CD8-positive, alpha-beta memory T cell (primary cell): Measurements from ENCODE around the gene LMTK2. TPM values are rescaled to one million over a fixed set of nuclear protein-coding genes. Genes with fewer than 3 reads are reported as not detected.

ENCODE experiments used
- CTCF ChIA-PET: fragments of 350-600 bp; sonication (Branson Sonifier 250); formaldehyde crosslinking; loops from one replicate; lab custom pipeline; 2021; ENCODE audit warnings: antibody characterized with exemption; lab: Charles Lee
- POLR2A ChIA-PET: fragments of 350-600 bp; sonication (Branson Sonifier 250); formaldehyde crosslinking; loops from one replicate; lab custom pipeline; 2021; ENCODE audit warnings: antibody characterized with exemption; lab: Charles Lee
- DNase-seq, 5 donors: peaks; one replicate each; pipeline versions ENCODE4 v3.0.0 to v3.0.0-alpha.2; 2020 to 2022; ENCODE audit warnings: mixed read lengths in 1 of 5
- H3K27ac ChIP-seq: one replicate; pipeline ENCODE4 v1.7.0; 2013; ENCODE audit warnings: low read depth, mild to moderate bottlenecking, low read length, moderate library complexity
- H3K27me3 ChIP-seq: 2 replicates; pipeline ENCODE4 v1.7.0; 2013; ENCODE audit warnings: low read length, mild to moderate bottlenecking; ENCODE audit not compliant: insufficient read depth, poor library complexity, severe bottlenecking
- H3K36me3 ChIP-seq: 2 replicates; pipeline ENCODE4 v1.7.0; 2013; ENCODE audit warnings: mild to moderate bottlenecking, low read length, moderate library complexity; ENCODE audit not compliant: insufficient read depth
- H3K4me1 ChIP-seq: 2 replicates; pipeline ENCODE4 v1.7.0; 2013; ENCODE audit warnings: mild to moderate bottlenecking, low read length, moderate library complexity; ENCODE audit not compliant: insufficient read depth
- H3K4me3 ChIP-seq: 2 replicates; pipeline ENCODE4 v1.7.0; 2013; ENCODE audit warnings: mild to moderate bottlenecking, low read length
- H3K9me3 ChIP-seq: 2 replicates; pipeline ENCODE4 v1.7.0; 2013; ENCODE audit warnings: mild to moderate bottlenecking, low read length
- H3K27ac Mint-ChIP-seq, 8 donors: one replicate each; pipeline ENCODE4 v1.8.0; 2020 to 2021; ENCODE audit warnings: mixed read lengths in 8 of 8, mild to moderate bottlenecking in 6 of 8, inconsistent platforms in 3 of 8, moderate library complexity in 3 of 8
- H3K27me3 Mint-ChIP-seq, 2 donors: one replicate each; pipeline ENCODE4 v1.8.0; 2020 to 2021; ENCODE audit warnings: mixed read lengths in 2 of 2, mild to moderate bottlenecking in 1 of 2, moderate library complexity in 1 of 2
- H3K36me3 Mint-ChIP-seq, 3 donors: one replicate each; pipeline ENCODE4 v1.8.0; 2020 to 2021; ENCODE audit warnings: mixed read lengths in 3 of 3, inconsistent platforms in 1 of 3, mild to moderate bottlenecking in 1 of 3
- H3K4me1 Mint-ChIP-seq, 3 donors: one replicate each; pipeline ENCODE4 v1.8.0; 2020 to 2021; ENCODE audit warnings: mixed read lengths in 3 of 3, inconsistent platforms in 1 of 3, mild to moderate bottlenecking in 1 of 3
- H3K4me3 Mint-ChIP-seq, 7 donors: one replicate each; pipeline ENCODE4 v1.8.0; 2020 to 2021; ENCODE audit warnings: mixed read lengths in 7 of 7, mild to moderate bottlenecking in 6 of 7, moderate library complexity in 4 of 7, inconsistent platforms in 2 of 7
- H3K9me3 Mint-ChIP-seq, 5 donors: one replicate each; pipeline ENCODE4 v1.8.0; 2020 to 2022; ENCODE audit warnings: mixed read lengths in 5 of 5, mild to moderate bottlenecking in 3 of 5, moderate library complexity in 2 of 5, inconsistent platforms in 1 of 5
- polyA plus RNA-seq: library from polyadenylated mRNA; unstranded; fragments of 300-500 nt; fragmentation: Illumina TruSeq; gene quantifications from one replicate; pipeline ENCODE4 v1.2.3, GENCODE V29; 2021
- total RNA-seq, 2 experiments: library from RNA; stranded (reverse); gene quantifications; one replicate each; pipeline ENCODE4 v1.2.3, GENCODE V29; 2021

Gene LMTK2
- total and polyA plus RNA-seq, 3 experiments from 2014 or later = 4.6 to 17.1 (median 16.0) TPM

DNA sequence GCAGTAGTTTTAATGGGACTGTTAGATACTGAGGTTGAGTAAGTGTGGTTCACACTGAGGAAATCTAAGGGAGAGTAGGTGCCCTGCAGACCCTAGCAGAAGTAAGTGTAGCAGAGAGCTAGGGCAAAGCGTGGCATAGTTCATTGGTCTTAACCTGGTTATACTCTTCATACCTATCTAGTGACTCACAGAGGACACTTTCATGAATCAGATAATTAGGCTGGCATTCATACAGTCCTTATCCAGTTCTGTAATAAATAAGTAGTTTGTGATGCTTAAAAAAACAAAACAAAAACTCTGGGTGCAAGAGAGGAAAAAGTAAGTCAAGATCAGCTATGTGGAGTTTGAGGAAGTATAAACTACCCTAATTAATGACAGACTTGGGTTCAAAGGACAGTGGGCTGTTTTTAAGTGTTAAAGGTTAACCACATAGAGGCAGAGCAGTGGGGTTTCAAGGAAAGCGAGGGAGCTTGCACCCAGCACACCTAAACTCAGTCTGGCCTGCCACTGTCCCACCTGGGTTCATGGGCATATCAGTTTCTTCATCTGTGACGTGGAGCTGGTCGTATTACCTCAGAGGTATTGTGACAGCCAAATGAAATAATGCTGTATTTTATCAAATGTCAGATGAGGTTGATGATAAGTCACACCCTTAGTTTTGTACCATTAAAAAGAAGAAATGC, 27.1 kb downstream of the LMTK2 start:
- Histone ChIP-seq H3K27ac (no peak overlapping the region), H3K4me1 (peaks cover 34% of the 10 kb centered on the region), H3K9me3 (no peaks in the 10 kb centered on the region), H3K4me3 (no peak overlapping the region), H3K36me3 (no peaks in the 10 kb centered on the region), H3K27me3 (no peaks in the 10 kb centered on the region)
- peak overlapping the region in 3 of 8 donors; percentile 1 to 70 (median 13) for H3K27ac Mint-ChIP-seq
- no peaks in the 10 kb centered on the region for H3K9me3 Mint-ChIP-seq
- peaks cover 0 to 22% (median 7%) of the 10 kb centered on the region in 3 donors for H3K36me3 Mint-ChIP-seq
- ChIA-PET POLR2A (interaction anchor here (1.3 kb wide), 1 partner anchor 22 kb away, joined by 4 read pairs; no protein-coding TSS in a partner anchor), CTCF (interaction anchor here (1.1 to 2.2 kb wide), 2 partner anchors 35 to 112 kb away, joined by 4 to 6 read pairs; no protein-coding TSS in a partner anchor)
- no peak for DNase-seq
- peak overlapping the region in 6 of 7 donors; percentile 8 to 83 (median 68) for H3K4me3 Mint-ChIP-seq
- H3K27me3 Mint-ChIP-seq = no peaks in the 10 kb centered on the region
- peaks cover 52 to 59% (median 56%) of the 10 kb centered on the region in 3 donors for H3K4me1 Mint-ChIP-seq

DNA sequence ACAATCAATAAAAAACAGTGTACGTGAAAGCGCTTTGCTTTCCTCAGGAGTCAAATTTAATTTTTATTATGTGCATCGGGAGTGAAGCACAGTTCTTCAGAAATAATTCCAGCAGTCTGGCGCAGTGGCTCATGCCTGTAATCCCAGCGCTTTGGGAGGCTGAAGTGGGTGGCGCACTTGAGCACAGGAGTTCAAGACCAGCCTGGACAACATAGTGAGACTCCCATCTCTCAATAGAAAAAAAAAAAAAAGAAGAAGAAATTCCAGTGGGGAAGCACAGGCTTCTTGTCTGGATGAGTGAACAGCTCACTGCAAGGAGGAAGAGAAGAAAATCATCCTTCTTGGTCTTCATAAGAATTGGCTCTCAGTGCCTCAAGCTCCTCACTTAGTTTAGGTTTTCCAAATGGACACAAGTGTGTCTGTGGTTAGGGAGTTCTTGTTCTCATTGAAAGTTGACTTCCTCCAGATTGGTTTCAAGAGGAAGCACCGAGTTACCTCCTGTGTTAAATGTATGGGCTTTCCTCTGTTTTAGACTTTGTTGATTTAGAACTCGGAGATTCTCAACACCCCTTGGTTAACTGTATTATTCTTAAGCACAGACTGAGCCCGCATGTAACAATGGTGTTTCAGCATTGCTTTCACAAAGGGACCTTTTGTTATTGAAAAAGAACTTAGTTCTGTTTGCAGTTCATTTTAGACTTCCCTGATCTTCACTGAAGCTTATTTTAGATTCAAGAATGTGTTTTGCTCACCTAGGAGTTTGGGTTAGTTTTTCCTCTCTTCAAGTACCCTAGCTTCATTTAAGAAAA, 28.0 kb downstream of the LMTK2 start:
- ChIA-PET POLR2A (interaction anchor here (1.3 kb wide), 1 partner anchor 23 kb away, joined by 4 read pairs; no protein-coding TSS in a partner anchor), CTCF (interaction anchor here (2.2 kb wide), 1 partner anchor 113 kb away, joined by 6 read pairs; no protein-coding TSS in a partner anchor)
- Mint-ChIP-seq H3K27ac (no peak overlapping the region), H3K9me3 (no peaks in the 10 kb centered on the region), H3K4me1 (peaks cover 50 to 55% (median 52%) of the 10 kb centered on the region in 3 donors), H3K36me3 (peaks cover 0 to 31% (median 10%) of the 10 kb centered on the region in 3 donors), H3K4me3 (no peak overlapping the region), H3K27me3 (no peaks in the 10 kb centered on the region)
- no peak for DNase-seq
- no peaks in the 10 kb centered on the region for H3K36me3 ChIP-seq
- H3K9me3 ChIP-seq = no peaks in the 10 kb centered on the region
- no peak overlapping the region for H3K27ac ChIP-seq
- H3K4me1 ChIP-seq = peaks cover 34% of the 10 kb centered on the region
- H3K27me3 ChIP-seq = no peaks in the 10 kb centered on the region
- no peak overlapping the region for H3K4me3 ChIP-seq

DNA sequence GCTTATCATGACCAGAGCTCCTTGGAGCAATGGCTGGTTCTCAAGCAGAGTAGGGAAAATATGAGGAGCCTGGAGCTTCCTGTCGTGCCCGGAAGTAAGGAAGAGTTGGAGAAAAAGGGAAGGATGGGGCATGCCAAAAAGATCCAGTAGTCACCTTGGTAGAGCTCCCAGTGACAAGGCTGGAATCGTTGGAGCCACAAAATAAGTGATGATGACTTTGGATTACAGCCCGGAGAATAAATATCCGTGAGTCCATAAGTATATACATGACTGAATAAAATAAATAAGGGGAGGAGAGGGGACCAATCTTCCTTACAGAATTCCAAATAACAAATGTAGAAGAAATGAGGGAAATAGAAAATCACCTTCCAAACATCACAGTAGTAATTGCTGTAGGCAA, 29.3 kb downstream of the LMTK2 start:
- Histone ChIP-seq H3K9me3 (no peaks in the 10 kb centered on the region), H3K4me1 (peaks cover 33% of the 10 kb centered on the region), H3K4me3 (no peak overlapping the region), H3K36me3 (no peaks in the 10 kb centered on the region), H3K27ac (no peak overlapping the region), H3K27me3 (no peaks in the 10 kb centered on the region)
- no peak for DNase-seq
- Mint-ChIP-seq H3K4me1 (peaks cover 38 to 41% (median 38%) of the 10 kb centered on the region in 3 donors), H3K27ac (no peak overlapping the region), H3K9me3 (no peaks in the 10 kb centered on the region), H3K36me3 (peaks cover 0 to 36% (median 9%) of the 10 kb centered on the region in 3 donors), H3K4me3 (no peak overlapping the region), H3K27me3 (no peaks in the 10 kb centered on the region)
- ChIA-PET POLR2A (no interaction called here), CTCF (interaction anchor here (1.3 to 2.2 kb wide), 2 partner anchors 33 to 114 kb away, joined by 4 to 6 read pairs; no protein-coding TSS in a partner anchor)

DNA sequence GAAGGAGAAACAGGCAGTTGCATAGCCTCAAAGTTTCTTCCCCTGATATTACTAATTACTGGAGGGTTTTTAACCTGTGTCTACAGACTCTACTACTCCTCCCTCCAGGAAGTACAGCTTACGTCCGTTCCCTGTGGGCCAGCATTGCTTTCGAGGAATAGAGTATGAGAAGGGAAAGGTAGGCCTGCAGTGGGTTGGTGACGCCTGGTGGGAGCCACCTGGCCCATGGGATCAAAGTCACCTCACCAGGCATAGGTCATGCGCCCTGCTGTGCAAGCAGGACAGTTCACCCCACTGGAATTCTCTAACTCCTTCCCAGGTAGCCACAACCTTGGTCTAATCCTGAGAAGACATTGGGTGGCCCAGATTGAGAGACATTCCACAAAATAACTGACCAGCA, 29.8 kb downstream of the LMTK2 start:
- H3K4me1 ChIP-seq = peaks cover 29% of the 10 kb centered on the region
- no peak overlapping the region for H3K4me3 ChIP-seq
- DNase-seq = no peak
- Mint-ChIP-seq H3K4me3 (no peak overlapping the region), H3K27me3 (no peaks in the 10 kb centered on the region), H3K4me1 (peaks cover 34 to 37% (median 34%) of the 10 kb centered on the region in 3 donors), H3K36me3 (peaks cover 0 to 40% (median 12%) of the 10 kb centered on the region in 3 donors), H3K9me3 (no peaks in the 10 kb centered on the region), H3K27ac (no peak overlapping the region)
- no peaks in the 10 kb centered on the region for H3K9me3 ChIP-seq
- H3K36me3 ChIP-seq = no peaks in the 10 kb centered on the region
- POLR2A ChIA-PET = no interaction called here
- no peak overlapping the region for H3K27ac ChIP-seq
- CTCF ChIA-PET = interaction anchor here (1.1 to 1.3 kb wide), 2 partner anchors 29 to 32 kb away, joined by 3 to 4 read pairs; no protein-coding TSS in a partner anchor
- no peaks in the 10 kb centered on the region for H3K27me3 ChIP-seq

DNA sequence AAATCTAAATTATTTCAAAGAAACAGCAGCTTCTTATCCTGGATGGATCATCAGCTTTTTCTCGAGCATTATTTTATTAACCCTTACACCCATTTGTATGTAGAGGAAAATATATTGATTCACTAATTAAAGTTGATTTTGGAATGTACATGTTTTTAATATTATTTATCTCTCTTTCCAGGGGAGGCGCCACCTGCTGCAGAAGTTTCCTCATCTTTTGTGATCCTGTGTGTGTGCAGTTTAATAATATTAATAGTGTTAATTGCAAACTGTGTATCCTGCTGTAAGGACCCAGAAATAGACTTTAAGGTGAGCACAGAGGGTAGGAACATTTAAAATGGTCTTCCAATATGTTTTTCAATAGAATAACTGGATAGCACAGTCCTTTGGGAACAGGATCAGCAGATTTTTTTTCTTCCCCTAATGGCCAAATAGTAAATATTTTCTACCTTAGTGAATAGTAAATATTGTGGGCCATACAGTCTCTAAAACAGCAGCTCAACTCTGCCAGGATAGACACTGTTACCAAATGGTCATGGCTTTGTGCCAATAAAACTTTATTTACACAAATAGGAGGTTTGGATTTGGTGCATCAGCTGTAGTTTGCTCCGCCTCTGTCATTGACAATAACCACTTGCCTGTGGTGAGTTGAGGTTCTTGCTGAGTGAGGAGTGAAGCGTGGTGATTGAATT, 30.6 kb downstream of the LMTK2 start:
- Mint-ChIP-seq H3K27me3 (no peaks in the 10 kb centered on the region), H3K4me3 (no peak overlapping the region), H3K36me3 (peaks cover 0 to 46% (median 18%) of the 10 kb centered on the region in 3 donors), H3K27ac (no peak overlapping the region), H3K9me3 (no peaks in the 10 kb centered on the region), H3K4me1 (peaks cover 26 to 28% (median 26%) of the 10 kb centered on the region in 3 donors)
- ChIA-PET POLR2A (no interaction called here), CTCF (interaction anchor here (1.1 to 1.3 kb wide), 2 partner anchors 28 to 31 kb away, joined by 3 to 4 read pairs; no protein-coding TSS in a partner anchor)
- no peaks in the 10 kb centered on the region for H3K36me3 ChIP-seq
- H3K4me3 ChIP-seq = no peak overlapping the region
- H3K27me3 ChIP-seq = no peaks in the 10 kb centered on the region
- H3K9me3 ChIP-seq = no peaks in the 10 kb centered on the region
- DNase-seq = no peak
- H3K4me1 ChIP-seq = peaks cover 21% of the 10 kb centered on the region
- H3K27ac ChIP-seq = no peak overlapping the region

DNA sequence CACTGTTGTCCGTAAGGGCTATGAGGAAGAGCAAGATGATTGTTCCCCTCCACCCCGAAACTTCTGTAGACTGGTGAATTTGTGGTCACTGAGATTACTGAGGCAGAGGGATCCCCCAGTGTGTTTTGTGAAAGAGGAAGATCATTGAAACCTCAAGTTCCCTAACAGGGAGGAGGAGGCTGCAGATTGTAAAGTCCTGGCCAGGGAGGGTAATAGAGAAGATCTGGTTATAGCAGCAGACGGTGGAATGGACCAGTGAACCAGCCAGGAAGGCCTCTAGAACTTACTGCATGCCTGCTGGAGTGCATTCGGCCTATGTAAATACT, 31.1 kb downstream of the LMTK2 start:
- Histone ChIP-seq H3K9me3 (no peaks in the 10 kb centered on the region), H3K4me3 (no peak overlapping the region), H3K36me3 (peaks cover 3% of the 10 kb centered on the region), H3K27ac (no peak overlapping the region), H3K27me3 (no peaks in the 10 kb centered on the region), H3K4me1 (peaks cover 15% of the 10 kb centered on the region)
- ChIA-PET CTCF (no interaction called here), POLR2A (no interaction called here)
- peaks cover 0 to 50% (median 18%) of the 10 kb centered on the region in 3 donors for H3K36me3 Mint-ChIP-seq
- peaks cover 20 to 23% (median 21%) of the 10 kb centered on the region in 3 donors for H3K4me1 Mint-ChIP-seq
- no peaks in the 10 kb centered on the region for H3K27me3 Mint-ChIP-seq
- no peak overlapping the region for H3K27ac Mint-ChIP-seq
- peak overlapping the region in 1 of 7 donors; percentile 2 for H3K4me3 Mint-ChIP-seq
- DNase-seq = no peak
- H3K9me3 Mint-ChIP-seq = no peaks in the 10 kb centered on the region

DNA sequence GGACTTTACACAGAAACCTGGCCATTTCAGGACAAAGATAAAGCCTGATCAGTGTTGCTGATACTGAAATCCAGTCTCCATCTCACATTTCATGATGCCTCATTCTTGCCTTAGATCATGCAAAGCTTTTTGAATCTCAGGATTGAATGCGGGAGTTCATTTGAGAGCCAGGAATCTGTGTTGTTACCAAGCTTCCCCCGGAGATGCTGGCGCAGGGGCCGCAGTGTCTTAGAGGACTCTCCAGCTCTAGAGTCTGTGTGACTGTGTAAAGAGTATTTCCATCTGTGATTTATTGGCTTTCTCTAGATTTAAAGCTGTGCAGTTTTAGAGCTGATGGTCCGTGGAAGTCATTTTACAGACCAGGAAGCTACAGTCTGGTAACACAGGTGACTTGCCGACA, 32.0 kb downstream of the LMTK2 start:
- no peaks in the 10 kb centered on the region for H3K27me3 ChIP-seq
- peaks cover 7% of the 10 kb centered on the region for H3K4me1 ChIP-seq
- POLR2A ChIA-PET = no interaction called here
- Mint-ChIP-seq H3K4me1 (peaks cover 12 to 14% (median 12%) of the 10 kb centered on the region in 3 donors), H3K27ac (no peak overlapping the region), H3K9me3 (no peaks in the 10 kb centered on the region), H3K4me3 (no peak overlapping the region), H3K36me3 (peaks cover 3 to 59% (median 21%) of the 10 kb centered on the region in 3 donors), H3K27me3 (no peaks in the 10 kb centered on the region)
- no peaks in the 10 kb centered on the region for H3K9me3 ChIP-seq
- CTCF ChIA-PET = no interaction called here
- H3K36me3 ChIP-seq = peaks cover 5% of the 10 kb centered on the region
- no peak overlapping the region for H3K27ac ChIP-seq
- no peak for DNase-seq
- no peak overlapping the region for H3K4me3 ChIP-seq
